Left lobe of liver (tissue), 2 donors: ENCODE results near the gene NCF1. TPM values are rescaled to one million over a fixed set of nuclear protein-coding genes. Genes with fewer than 3 reads are reported as not detected.
"Not testable (repeated sequence)": the region's sequence is repeated elsewhere in the genome, so short reads cannot be mapped to it uniquely, and the experiment has no call there.

Source experiments
- ATAC-seq: fragments of 200-7000 bp; cut with Tn5 transposase; one replicate; pipeline ENCODE4 v1.9.1; 2020; ENCODE audit warnings: mild to moderate bottlenecking, moderate library complexity
- DNase-seq: peaks from one replicate; pipeline ENCODE4 v3.0.0-alpha.2; 2020; ENCODE audit warnings: low spot score
- total RNA-seq: library from RNA; stranded (reverse); gene quantifications from one replicate; pipeline ENCODE4 v1.2.1, GENCODE V29; 2021
- donor health status: DM: no; HTN: no; CAD: no; lungs with moderate emphysema.
- donor health status: DM: no; HTN: yes; CAD: no.

The NCF1 gene
- 1.0 TPM for total RNA-seq

- not testable (repeated sequence) for DNase-seq
- peak; percentile 63 for ATAC-seq
Measured at GRCh38 chr7:74773760-74774750, at the start of gene NCF1. TSS of gene NCF1 (plus strand) at chr7:74774011. CDS start at chr7:74774032, 21 bp downstream.

- DNase-seq (no peak), ATAC-seq (no peak)
Measured at GRCh38 chr7:74725840-74726239, 48.0 kb upstream of the NCF1 start.

GRCh38 chr7:74726309-74727101 is 47.3 kb upstream of the NCF1 start:
- ATAC-seq: no peak

GRCh38 chr7:74728686-74729085 is 45.1 kb upstream of the NCF1 start:
- ATAC-seq: not testable (repeated sequence)

More at GRCh38 chr7:74726309-74727101, 47.3 kb upstream of the NCF1 start:
- DNase-seq: no peak

GRCh38 chr7:74730186-74730585 is 43.6 kb upstream of the NCF1 start:
- DNase-seq, ATAC-seq: not testable (repeated sequence)

More at GRCh38 chr7:74728686-74729085, 45.1 kb upstream of the NCF1 start:
- DNase-seq: not testable (repeated sequence)

GRCh38 chr7:74739974-74740703 is 33.7 kb upstream of the NCF1 start:
- ATAC-seq: not testable (repeated sequence)

GRCh38 chr7:74743936-74744557 is 29.8 kb upstream of the NCF1 start:
- ATAC-seq: peak; percentile 71
- DNase-seq: not testable (repeated sequence)

More at GRCh38 chr7:74739974-74740703, 33.7 kb upstream of the NCF1 start:
- DNase-seq: not testable (repeated sequence)

- DNase-seq: not testable (repeated sequence)
- ATAC-seq: peak; percentile 30
Measured at GRCh38 chr7:74753921-74754482, 19.8 kb upstream of the NCF1 start.

- ATAC-seq, DNase-seq: not testable (repeated sequence)
Measured at GRCh38 chr7:74756673-74757072, 17.1 kb upstream of the NCF1 start.

- not testable (repeated sequence) for ATAC-seq, DNase-seq
Measured at GRCh38 chr7:74758268-74758667, 15.5 kb upstream of the NCF1 start.

GRCh38 chr7:74758982-74759381 is 14.8 kb upstream of the NCF1 start:
- not testable (repeated sequence) for DNase-seq, ATAC-seq

- DNase-seq: not testable (repeated sequence)
- ATAC-seq: peak; percentile 35
Measured at GRCh38 chr7:74765205-74765918, 8.4 kb upstream of the NCF1 start.

GRCh38 chr7:74766509-74766908 is 7.3 kb upstream of the NCF1 start:
- ATAC-seq, DNase-seq: not testable (repeated sequence)

GRCh38 chr7:74766991-74767390 is 6.8 kb upstream of the NCF1 start:
- ATAC-seq, DNase-seq: not testable (repeated sequence)

GRCh38 chr7:74770062-74770461 is 3.7 kb upstream of the NCF1 start:
- DNase-seq: not testable (repeated sequence)

GRCh38 chr7:74772093-74772492 is 1.7 kb upstream of the NCF1 start:
- peak; percentile 24 for ATAC-seq
- DNase-seq: not testable (repeated sequence)

More at GRCh38 chr7:74770062-74770461, 3.7 kb upstream of the NCF1 start:
- ATAC-seq: not testable (repeated sequence)

GRCh38 chr7:74775111-74775510 is 1.3 kb downstream of the NCF1 start:
- DNase-seq, ATAC-seq: not testable (repeated sequence)

GRCh38 chr7:74779053-74779452 is 5.2 kb downstream of the NCF1 start:
- not testable (repeated sequence) for ATAC-seq

GRCh38 chr7:74781746-74782145 is 7.9 kb downstream of the NCF1 start:
- ATAC-seq, DNase-seq: not testable (repeated sequence)

More at GRCh38 chr7:74779053-74779452, 5.2 kb downstream of the NCF1 start:
- not testable (repeated sequence) for DNase-seq
